Measurements from ENCODE around the gene NCK2. TPM values are rescaled to one million over a fixed set of nuclear protein-coding genes. Genes with fewer than 3 reads are reported as not detected.

NCK2 gene
- total RNA-seq, 1 experiment from 2014 or later: 89.0 TPM

DNA sequence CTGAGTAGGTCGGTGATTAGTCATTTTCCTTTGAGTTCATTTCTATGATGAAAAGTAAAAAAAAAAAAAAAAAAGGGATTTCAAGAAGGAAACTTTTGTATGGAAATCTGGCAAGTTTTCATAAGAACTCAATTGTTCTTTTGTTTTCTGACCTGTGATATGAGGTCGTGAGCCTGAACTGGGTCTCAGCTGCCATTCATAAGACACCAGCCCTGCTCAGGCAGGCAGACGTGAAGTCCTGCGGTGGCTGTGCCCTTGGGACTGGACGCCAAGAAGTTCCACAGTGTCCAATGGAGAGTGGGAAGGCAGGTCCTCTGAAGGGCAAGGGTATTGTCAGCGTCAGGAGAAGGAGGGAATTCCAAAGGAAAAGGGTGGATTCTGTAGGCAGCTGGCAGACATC is 183.9 kb downstream of the NCK2 start:
- no TSS peak for BruUV-seq (replicated peaks)
- POLR2A ChIA-PET: no interaction called here
- H3K27me3 ChIP-seq (replicated peaks; ENCODE audit: control insufficient read depth, insufficient read depth, low read length): no peaks in the 10 kb centered on the region
- H3K4me3 Mint-ChIP-seq (ENCODE audit: unreplicated experiment): no peak overlapping the region
- H3K36me3 ChIP-seq (ENCODE audit: control insufficient read depth, insufficient read depth, low read length): no peaks in the 10 kb centered on the region
- H3K9me3 ChIP-seq: peaks cover 3% of the 10 kb centered on the region
- no peak overlapping the region for H3K27ac Mint-ChIP-seq (ENCODE audit: unreplicated experiment)
- CTCF ChIA-PET: no interaction called here
- TF ChIP-seq, protein P1, sequence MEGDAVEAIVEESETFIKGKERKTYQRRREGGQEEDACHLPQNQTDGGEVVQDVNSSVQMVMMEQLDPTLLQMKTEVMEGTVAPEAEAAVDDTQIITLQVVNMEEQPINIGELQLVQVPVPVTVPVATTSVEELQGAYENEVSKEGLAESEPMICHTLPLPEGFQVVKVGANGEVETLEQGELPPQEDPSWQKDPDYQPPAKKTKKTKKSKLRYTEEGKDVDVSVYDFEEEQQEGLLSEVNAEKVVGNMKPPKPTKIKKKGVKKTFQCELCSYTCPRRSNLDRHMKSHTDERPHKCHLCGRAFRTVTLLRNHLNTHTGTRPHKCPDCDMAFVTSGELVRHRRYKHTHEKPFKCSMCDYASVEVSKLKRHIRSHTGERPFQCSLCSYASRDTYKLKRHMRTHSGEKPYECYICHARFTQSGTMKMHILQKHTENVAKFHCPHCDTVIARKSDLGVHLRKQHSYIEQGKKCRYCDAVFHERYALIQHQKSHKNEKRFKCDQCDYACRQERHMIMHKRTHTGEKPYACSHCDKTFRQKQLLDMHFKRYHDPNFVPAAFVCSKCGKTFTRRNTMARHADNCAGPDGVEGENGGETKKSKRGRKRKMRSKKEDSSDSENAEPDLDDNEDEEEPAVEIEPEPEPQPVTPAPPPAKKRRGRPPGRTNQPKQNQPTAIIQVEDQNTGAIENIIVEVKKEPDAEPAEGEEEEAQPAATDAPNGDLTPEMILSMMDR (IDR thresholded peaks at IDR 0.05; ENCODE audit: insufficient read depth in 1 of 2, low read depth in 1 of 2, low read length in 1 of 2, severe bottlenecking in 1 of 2, unreplicated experiment in 1 of 2): no peak
- DNase-seq: no peak
- no peaks in the 10 kb centered on the region for H3K9me3 Mint-ChIP-seq (ENCODE audit: unreplicated experiment)
- no peaks in the 10 kb centered on the region for H3K4me1 ChIP-seq
- H3K4me1 Mint-ChIP-seq (ENCODE audit: low read depth, unreplicated experiment): no peaks in the 10 kb centered on the region
- H3K27me3 Mint-ChIP-seq (ENCODE audit: insufficient read depth, unreplicated experiment): no peaks in the 10 kb centered on the region
- intact Hi-C loops (cut with micrococcal nuclease; ENCODE audit: unreplicated experiment): no loop called here
- H3K4me3 ChIP-seq (ENCODE audit: low read depth, low read length): no peak overlapping the region
- no peaks in the 10 kb centered on the region for H3K36me3 Mint-ChIP-seq (ENCODE audit: insufficient read depth, unreplicated experiment)

DNA sequence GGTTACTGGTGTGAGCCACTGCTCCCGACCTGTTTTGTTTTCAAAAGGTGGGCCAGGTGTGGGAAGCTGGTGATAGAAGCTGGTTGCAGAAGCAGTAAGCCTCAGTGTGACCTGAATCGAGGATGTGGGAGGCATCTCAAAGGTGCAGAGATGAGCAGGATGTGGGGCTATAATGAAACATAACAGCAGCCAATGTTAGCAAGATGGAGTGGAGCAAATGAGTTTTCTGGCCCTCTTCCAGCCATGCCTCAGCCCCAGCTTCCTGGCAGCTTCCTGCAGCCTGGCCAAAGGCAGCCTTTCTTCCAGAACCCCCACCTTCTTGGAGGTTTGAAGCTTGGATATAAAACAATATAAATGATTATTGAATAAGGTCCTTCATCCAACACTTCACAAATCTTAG is 184.8 kb downstream of the NCK2 start:
- no peaks in the 10 kb centered on the region for H3K9me3 Mint-ChIP-seq (ENCODE audit: unreplicated experiment)
- intact Hi-C loops (cut with micrococcal nuclease; ENCODE audit: unreplicated experiment): no loop called here
- BruUV-seq (replicated peaks): no TSS peak
- no peaks in the 10 kb centered on the region for H3K36me3 Mint-ChIP-seq (ENCODE audit: insufficient read depth, unreplicated experiment)
- H3K27me3 ChIP-seq (replicated peaks; ENCODE audit: control insufficient read depth, insufficient read depth, low read length): no peaks in the 10 kb centered on the region
- no peak for DNase-seq
- no peak overlapping the region for H3K27ac Mint-ChIP-seq (ENCODE audit: unreplicated experiment)
- TF ChIP-seq, protein P1 (IDR thresholded peaks at IDR 0.05; ENCODE audit: insufficient read depth in 1 of 2, low read depth in 1 of 2, low read length in 1 of 2, severe bottlenecking in 1 of 2, unreplicated experiment in 1 of 2): no peak
- H3K9me3 ChIP-seq: peaks cover 9% of the 10 kb centered on the region
- H3K36me3 ChIP-seq (ENCODE audit: control insufficient read depth, insufficient read depth, low read length): no peaks in the 10 kb centered on the region
- POLR2A ChIA-PET: no interaction called here
- H3K4me3 Mint-ChIP-seq (ENCODE audit: unreplicated experiment): no peak overlapping the region
- CTCF ChIA-PET: no interaction called here
- no peaks in the 10 kb centered on the region for H3K4me1 ChIP-seq
- no peaks in the 10 kb centered on the region for H3K4me1 Mint-ChIP-seq (ENCODE audit: low read depth, unreplicated experiment)
- H3K27me3 Mint-ChIP-seq (ENCODE audit: insufficient read depth, unreplicated experiment): no peaks in the 10 kb centered on the region
- no peak overlapping the region for H3K4me3 ChIP-seq (ENCODE audit: low read depth, low read length)

DNA sequence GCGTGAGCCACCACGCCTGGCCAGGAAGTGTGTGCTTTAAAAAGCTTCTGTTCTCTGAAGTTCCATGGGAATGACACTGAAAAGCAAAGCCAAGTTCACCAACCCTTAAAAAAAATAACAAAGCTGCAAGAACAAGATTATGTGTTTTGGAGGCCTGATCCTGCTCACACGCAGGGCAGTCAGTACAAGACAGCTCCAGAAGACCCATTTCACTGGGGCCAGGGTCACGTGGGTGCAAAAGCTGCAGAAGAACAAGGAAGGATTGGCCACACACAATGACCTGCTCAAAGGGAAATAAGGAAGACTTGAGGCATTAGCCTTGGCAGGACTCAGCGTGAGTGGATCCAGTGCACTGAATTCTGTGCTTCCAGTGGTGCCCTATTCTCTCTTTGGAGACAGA is 187.9 kb downstream of the NCK2 start:
- H3K9me3 ChIP-seq: peaks cover 11% of the 10 kb centered on the region
- TF ChIP-seq, protein P1 (IDR thresholded peaks at IDR 0.05; ENCODE audit: insufficient read depth in 1 of 2, low read depth in 1 of 2, low read length in 1 of 2, severe bottlenecking in 1 of 2, unreplicated experiment in 1 of 2): no peak
- ChIA-PET CTCF (no interaction called here), POLR2A (no interaction called here)
- no TSS peak for BruUV-seq (replicated peaks)
- no peaks in the 10 kb centered on the region for H3K4me1 Mint-ChIP-seq (ENCODE audit: low read depth, unreplicated experiment)
- no peaks in the 10 kb centered on the region for H3K9me3 Mint-ChIP-seq (ENCODE audit: unreplicated experiment)
- no peaks in the 10 kb centered on the region for H3K36me3 ChIP-seq (ENCODE audit: control insufficient read depth, insufficient read depth, low read length)
- no peaks in the 10 kb centered on the region for H3K36me3 Mint-ChIP-seq (ENCODE audit: insufficient read depth, unreplicated experiment)
- no peak overlapping the region for H3K4me3 Mint-ChIP-seq (ENCODE audit: unreplicated experiment)
- no peak overlapping the region for H3K27ac Mint-ChIP-seq (ENCODE audit: unreplicated experiment)
- H3K4me1 ChIP-seq: no peaks in the 10 kb centered on the region
- intact Hi-C loops (cut with micrococcal nuclease; ENCODE audit: unreplicated experiment): no loop called here
- H3K27me3 Mint-ChIP-seq (ENCODE audit: insufficient read depth, unreplicated experiment): no peaks in the 10 kb centered on the region
- no peak for DNase-seq
- H3K27me3 ChIP-seq (replicated peaks; ENCODE audit: control insufficient read depth, insufficient read depth, low read length): no peaks in the 10 kb centered on the region
- H3K4me3 ChIP-seq (ENCODE audit: low read depth, low read length): no peak overlapping the region
